GM10266 (cell line): Measurements from ENCODE around the gene DYNC1LI2.

ENCODE experiments used
- DNase-seq: peaks from one replicate; pipeline ENCODE4 v3.0.0; 2012; ENCODE audit errors: extremely low spot score
- TF ChIP-seq, protein P1 (sequence below): IDR thresholded peaks from 2 replicates; pipeline ENCODE4 v1.5.1; 2012; ENCODE audit warnings: mild to moderate bottlenecking, low read depth; ENCODE audit not compliant: control insufficient read depth, insufficient read depth; ENCODE audit errors: missing control alignments

Gene DYNC1LI2

DNA sequence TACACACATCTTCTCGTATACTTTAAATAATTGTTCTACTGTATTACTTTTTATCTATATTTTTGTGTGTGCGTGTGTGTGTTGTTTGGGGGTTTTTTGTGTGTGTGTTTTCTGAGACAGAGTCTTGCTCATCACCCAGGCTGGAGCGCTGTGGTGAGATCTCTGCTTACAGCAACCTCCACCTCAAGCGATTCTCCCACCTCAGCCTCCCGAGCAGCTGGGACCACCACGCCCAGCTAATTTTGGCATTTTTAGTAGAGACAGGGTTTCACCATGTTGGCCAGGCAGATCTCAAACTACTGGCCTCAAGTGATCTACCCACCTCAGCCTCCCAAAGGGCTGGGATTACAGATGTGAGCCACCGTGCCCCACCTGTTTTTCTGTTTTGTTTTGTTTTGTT, 53.4 kb downstream of the DYNC1LI2 start:
- no peak for DNase-seq
- TF ChIP-seq, protein P1, sequence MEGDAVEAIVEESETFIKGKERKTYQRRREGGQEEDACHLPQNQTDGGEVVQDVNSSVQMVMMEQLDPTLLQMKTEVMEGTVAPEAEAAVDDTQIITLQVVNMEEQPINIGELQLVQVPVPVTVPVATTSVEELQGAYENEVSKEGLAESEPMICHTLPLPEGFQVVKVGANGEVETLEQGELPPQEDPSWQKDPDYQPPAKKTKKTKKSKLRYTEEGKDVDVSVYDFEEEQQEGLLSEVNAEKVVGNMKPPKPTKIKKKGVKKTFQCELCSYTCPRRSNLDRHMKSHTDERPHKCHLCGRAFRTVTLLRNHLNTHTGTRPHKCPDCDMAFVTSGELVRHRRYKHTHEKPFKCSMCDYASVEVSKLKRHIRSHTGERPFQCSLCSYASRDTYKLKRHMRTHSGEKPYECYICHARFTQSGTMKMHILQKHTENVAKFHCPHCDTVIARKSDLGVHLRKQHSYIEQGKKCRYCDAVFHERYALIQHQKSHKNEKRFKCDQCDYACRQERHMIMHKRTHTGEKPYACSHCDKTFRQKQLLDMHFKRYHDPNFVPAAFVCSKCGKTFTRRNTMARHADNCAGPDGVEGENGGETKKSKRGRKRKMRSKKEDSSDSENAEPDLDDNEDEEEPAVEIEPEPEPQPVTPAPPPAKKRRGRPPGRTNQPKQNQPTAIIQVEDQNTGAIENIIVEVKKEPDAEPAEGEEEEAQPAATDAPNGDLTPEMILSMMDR: no peak

- peak; percentile 97 for DNase-seq
- TF ChIP-seq, protein P1: peak; percentile 46
Measured at GRCh38 chr16:66696669-66697630, 54.5 kb downstream of the DYNC1LI2 start, which contains the start of gene CMTM4. Gene CMTM4, minus strand, starts transcription at chr16:66696743. Its CDS starts 218 bp downstream, at chr16:66696525.

- TF ChIP-seq, protein P1: no peak
- DNase-seq: no peak
Measured at GRCh38 chr16:66695935-66696668, 55.3 kb downstream of the DYNC1LI2 start.

DNA sequence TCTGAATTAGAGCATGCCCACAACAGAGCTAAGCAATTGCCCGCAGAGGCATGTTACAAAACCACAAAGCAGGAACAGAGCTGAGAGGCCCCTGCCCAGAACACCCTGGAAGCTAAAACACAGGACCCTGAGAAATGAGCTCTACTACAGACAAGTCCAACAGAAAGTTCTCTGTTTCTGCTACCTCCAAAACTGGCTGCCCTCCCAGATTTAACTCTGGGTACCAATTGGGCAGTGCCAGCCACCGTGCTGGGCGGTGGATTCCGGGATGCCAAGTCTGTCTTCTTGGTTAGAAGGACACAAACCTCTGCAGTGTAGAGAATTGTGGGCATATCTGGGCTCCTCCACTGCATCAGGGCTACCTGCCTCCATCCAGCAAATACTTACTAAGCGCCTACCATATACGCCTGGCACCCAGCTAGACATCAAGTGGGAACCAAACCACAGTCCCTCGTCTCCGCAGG, 55.9 kb downstream of the DYNC1LI2 start:
- peak; percentile 16 for DNase-seq
- TF ChIP-seq, protein P1: no peak

- TF ChIP-seq, protein P1: no peak
- DNase-seq: no peak
Measured at GRCh38 chr16:66693149-66693548, 58.3 kb downstream of the DYNC1LI2 start.

GRCh38 chr16:66692341-66692740, 59.1 kb downstream of the DYNC1LI2 start:
- TF ChIP-seq, protein P1: no peak
- no peak for DNase-seq
